ENCODE measurements around the gene C1orf53. TPM values are rescaled to one million over a fixed set of nuclear protein-coding genes. Genes with fewer than 3 reads are reported as not detected.

C1orf53 gene
- total and polyA plus RNA-seq, 2 of the 13 experiments (the other 11 are each of a cell fraction or from before 2014, with no cell fraction given), result 5.8 to 10.1 TPM

DNA sequence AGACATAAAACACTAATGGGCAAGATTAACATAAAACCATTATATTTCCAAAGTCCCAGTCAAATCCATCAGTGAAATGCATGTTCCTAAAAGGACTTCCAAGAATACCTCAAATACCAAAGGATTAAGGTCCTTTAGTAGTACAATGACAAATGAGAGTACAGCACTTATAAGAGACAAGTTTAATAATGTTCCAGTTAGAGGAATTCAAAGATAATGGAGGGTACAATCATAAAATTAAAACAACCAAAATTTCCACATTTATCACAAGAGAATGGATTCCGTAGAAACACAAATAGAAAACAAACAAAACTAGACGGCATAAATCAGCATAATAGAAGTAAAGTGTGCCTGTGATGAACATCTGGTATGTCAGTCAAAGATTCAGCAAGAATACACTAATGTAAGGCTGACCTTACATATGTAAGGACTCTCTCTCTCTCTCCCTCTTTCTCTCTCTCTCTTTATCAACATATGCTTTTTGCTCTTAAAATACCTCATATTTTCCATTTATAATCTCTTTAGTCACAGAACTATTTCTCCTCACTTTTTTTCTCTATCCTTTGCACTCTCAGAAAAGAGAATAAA lies 32.8 kb upstream of the C1orf53 start:
- H3K9ac ChIP-seq (ENCODE audit: insufficient read depth, low read depth, low read length), result no peak overlapping the region
- FAIRE-seq, result no peak
- DNase-seq (ENCODE audit: low spot score), result no peak
- no peaks in the 10 kb centered on the region for H3K9me3 ChIP-seq (ENCODE audit: low read length)
- in situ Hi-C loops (cut with HindIII; ENCODE audit: extremely low pct_ligation_motif_present, low pct_unique_long_range_greater_than_20kb), result loop anchor here (5.0 kb wide), 1 partner anchor 252 kb away; no protein-coding TSS in a partner anchor
- BruUV-seq (replicated peaks), result no TSS peak
- intact Hi-C loops (cut with micrococcal nuclease; ENCODE audit: unreplicated experiment), result loop anchor here (1.0 to 10.0 kb wide), 6 partner anchors 47 to 343 kb away; partner anchors contain the start of gene DENND1B
- ATAC-seq, result no peak
- 4% methylated on average over 2 of the region's 2 CpGs for WGBS (ENCODE audit: low lambda C conversion rate)
- H3K4me2 ChIP-seq (ENCODE audit: low read depth, low read length), result no peak overlapping the region
- H3K27ac ChIP-seq (ENCODE audit: extremely low read length, insufficient read depth, low read length), result no peak overlapping the region
- no peaks in the 10 kb centered on the region for H4K20me1 ChIP-seq (ENCODE audit: insufficient read depth, low read length)
- ChIA-PET POLR2A (interaction anchor here (1.0 to 1.9 kb wide), 2 partner anchors 14 to 33 kb away, joined by 3 to 8 read pairs; partner anchors contain the start of gene C1orf53), CTCF (ENCODE audit: low intra/inter-chr PET ratio, low total read pairs) (interaction anchor here (1.1 to 2.0 kb wide), 5 partner anchors 177 to 343 kb away, joined by 3 to 17 read pairs (median 3); no protein-coding TSS in a partner anchor)
- TF ChIP-seq ZNF124 (CRISPR knock-in tag; IDR thresholded peaks at IDR 0.05) (no peak), ZNF646 (CRISPR knock-in tag; IDR thresholded peaks at IDR 0.05) (no peak), MBD4 (IDR thresholded peaks at IDR 0.05; ENCODE audit: borderline replicate concordance, low read length) (no peak), LCORL (IDR thresholded peaks at IDR 0.05) (no peak), LCORL (CRISPR knock-in tag; IDR thresholded peaks at IDR 0.05) (no peak), ZBTB38 (CRISPR knock-in tag; IDR thresholded peaks at IDR 0.05) (no peak)
- no peak overlapping the region for H2AFZ ChIP-seq (ENCODE audit: low read length)
- no peaks in the 10 kb centered on the region for H3K4me1 ChIP-seq (ENCODE audit: insufficient read depth, low read length)
- no peaks in the 10 kb centered on the region for H3K27me3 ChIP-seq (ENCODE audit: control insufficient read depth in 1 of 2, insufficient read depth in 2 of 2, low read length in 2 of 2)
- no peaks in the 10 kb centered on the region for H3K36me3 ChIP-seq (replicated peaks in 1 of 2; ENCODE audit: control insufficient read depth in 1 of 2, insufficient read depth in 2 of 2, low read length in 2 of 2)
- no peak overlapping the region for H3K4me3 ChIP-seq (replicated peaks in 1 of 3; ENCODE audit: insufficient read depth in 1 of 3, low read depth in 2 of 3, low read length in 3 of 3)
- H3K79me2 ChIP-seq (ENCODE audit: insufficient read depth, low read length), result no peaks in the 10 kb centered on the region

Measured in HepG2 (cell line).